AG09309 (cell line): ENCODE measurements around the gene C6orf47.

Experiments used
- DNase-seq: peaks from one replicate; pipeline ENCODE4 v3.0.0-alpha.2; 2010; ENCODE audit warnings: low read depth
- H3K4me3 ChIP-seq: 2 replicates; pipeline ENCODE4 v1.5.1; 2011; ENCODE audit warnings: mild to moderate bottlenecking, low read depth, low read length, moderate library complexity; ENCODE audit not compliant: control insufficient read depth
- TF ChIP-seq, protein P1 (sequence below): IDR thresholded peaks from 2 replicates; pipeline ENCODE4 v1.5.1; 2011; ENCODE audit warnings: mild to moderate bottlenecking, low read depth, low read length, inconsistent platforms; ENCODE audit not compliant: insufficient read depth, control insufficient read depth; ENCODE audit errors: missing control alignments

Gene C6orf47

DNA sequence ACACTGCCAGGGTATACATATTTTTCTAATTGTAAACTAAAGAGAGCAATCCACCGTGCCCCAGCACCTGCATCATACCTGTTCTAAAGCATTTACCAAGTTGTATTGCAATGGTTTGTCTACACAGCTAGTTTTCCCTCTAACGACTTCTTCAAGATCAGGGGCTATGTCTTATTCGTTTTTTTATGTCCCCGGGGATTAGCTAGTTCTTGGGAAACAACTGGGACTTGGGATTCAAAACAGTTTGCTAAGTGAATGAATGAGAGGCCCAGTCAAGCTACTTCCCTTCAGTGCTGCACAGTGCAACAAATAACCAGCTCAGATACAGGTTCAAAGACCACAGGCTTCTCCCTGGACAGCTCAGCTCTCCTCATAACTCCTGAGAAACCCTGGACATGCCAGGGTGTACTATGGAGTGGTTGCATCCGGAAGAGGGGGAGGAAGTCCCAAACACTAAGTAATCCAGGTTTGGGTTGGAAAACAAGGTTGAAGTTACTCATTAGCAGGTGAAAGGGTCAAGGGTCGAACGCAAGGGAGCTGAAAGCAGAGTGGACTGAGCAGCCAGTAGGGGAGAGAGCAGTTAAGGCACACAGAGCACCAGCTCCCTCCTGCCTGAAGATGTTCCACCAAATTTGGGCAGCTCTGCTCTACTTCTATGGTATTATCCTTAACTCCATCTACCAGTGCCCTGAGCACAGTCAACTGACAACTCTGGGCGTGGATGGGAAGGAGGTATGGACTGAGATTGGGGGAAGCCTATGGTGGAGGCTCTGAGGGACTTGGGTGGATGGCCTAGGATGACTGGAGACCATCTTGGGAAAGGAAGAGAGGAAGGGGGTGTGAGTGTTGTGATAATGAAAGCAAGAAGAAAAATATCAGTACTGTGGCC, 5.0 kb downstream of the C6orf47 start, which contains the start of gene APOM:
Gene APOM (plus strand): TSS at position 546 of the 889 bp plus-strand sequence. CDS start 73 bp downstream, at position 619.
- TF ChIP-seq, protein P1, sequence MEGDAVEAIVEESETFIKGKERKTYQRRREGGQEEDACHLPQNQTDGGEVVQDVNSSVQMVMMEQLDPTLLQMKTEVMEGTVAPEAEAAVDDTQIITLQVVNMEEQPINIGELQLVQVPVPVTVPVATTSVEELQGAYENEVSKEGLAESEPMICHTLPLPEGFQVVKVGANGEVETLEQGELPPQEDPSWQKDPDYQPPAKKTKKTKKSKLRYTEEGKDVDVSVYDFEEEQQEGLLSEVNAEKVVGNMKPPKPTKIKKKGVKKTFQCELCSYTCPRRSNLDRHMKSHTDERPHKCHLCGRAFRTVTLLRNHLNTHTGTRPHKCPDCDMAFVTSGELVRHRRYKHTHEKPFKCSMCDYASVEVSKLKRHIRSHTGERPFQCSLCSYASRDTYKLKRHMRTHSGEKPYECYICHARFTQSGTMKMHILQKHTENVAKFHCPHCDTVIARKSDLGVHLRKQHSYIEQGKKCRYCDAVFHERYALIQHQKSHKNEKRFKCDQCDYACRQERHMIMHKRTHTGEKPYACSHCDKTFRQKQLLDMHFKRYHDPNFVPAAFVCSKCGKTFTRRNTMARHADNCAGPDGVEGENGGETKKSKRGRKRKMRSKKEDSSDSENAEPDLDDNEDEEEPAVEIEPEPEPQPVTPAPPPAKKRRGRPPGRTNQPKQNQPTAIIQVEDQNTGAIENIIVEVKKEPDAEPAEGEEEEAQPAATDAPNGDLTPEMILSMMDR = no peak
- no peak for DNase-seq

DNA sequence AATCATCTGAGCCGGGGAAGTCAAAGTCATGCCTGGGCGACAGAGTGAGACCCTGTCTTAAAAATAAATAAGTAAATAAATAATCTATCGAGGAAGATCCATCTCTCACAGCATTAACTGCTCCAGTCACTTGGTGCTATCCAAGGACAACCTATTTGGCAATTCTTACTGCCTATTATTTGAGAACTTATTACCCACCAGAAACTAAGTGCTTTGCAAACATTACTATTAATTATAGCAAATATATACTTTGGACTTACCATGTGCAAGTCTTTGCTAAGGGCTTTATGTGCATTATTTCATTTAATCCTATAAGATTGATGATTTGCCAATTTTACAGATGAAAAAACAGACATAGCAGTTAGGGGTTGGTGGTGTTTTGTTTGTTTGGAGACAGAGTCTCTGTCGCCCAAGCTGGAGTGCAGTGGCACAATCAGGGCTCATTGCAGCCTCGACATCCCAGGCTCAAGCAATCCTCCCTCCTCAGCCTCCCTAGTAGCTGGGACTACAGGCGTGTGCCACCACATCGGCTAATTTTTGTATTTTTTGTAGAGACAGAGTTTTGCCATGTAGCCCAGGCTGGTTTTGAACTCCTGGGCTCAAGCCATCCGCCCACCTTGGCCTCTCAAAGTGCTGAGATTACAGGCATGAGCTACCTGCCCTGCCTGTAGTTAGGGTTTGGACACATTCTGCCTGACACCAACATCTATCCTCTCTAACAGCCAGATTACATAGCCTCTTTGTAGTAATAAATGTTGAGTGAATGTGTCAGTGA, 5.8 kb downstream of the C6orf47 start:
- TF ChIP-seq, protein P1 = no peak
- no peak for DNase-seq
- H3K4me3 ChIP-seq = no peak overlapping the region

More for the DNA sequence above, 5.0 kb downstream of the C6orf47 start, which contains the start of gene APOM:
- no peak within 1 kb of the TSS for H3K4me3 ChIP-seq

DNA sequence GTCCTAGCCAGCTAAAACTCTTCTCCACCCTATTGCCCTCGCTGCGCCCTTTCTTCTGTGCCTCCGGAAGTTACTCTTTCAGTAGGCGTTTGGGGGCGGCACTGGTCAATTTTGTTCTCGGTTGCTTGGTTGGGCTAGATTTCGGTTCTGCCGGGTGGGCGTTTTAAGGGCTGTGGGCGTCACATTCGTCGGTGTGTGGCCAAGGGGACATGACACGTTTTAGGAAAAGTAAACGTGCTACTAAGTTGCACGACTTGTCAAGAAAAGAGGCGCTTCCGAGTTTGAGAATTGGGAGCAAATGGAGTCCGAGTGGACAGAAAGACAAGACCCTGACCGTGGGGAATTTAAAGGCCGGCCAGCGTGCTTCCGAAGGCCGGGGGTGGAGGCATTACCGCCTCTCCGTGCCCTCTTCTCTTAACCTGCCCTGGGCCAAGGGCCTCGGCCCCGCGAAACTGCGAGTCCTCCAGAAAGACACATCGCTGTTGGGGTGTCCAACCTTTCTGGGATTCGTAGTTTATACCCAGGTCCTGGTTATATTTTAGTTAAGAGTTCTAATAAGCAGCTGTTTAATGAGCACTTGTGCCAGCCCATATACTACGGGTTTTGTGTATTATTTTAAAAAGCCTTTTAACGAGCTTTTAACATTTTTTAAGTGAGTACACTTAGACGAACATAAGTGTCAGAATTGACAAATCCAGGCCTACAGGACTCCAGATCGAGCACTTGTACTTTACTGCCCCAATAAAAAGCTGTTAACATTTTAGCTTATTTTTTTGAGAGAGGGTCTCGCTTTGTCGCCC, 7.5 kb downstream of the C6orf47 start:
- DNase-seq = peak; percentile 68
- TF ChIP-seq, protein P1 = no peak
- peak overlapping the region; percentile 89 for H3K4me3 ChIP-seq

DNA sequence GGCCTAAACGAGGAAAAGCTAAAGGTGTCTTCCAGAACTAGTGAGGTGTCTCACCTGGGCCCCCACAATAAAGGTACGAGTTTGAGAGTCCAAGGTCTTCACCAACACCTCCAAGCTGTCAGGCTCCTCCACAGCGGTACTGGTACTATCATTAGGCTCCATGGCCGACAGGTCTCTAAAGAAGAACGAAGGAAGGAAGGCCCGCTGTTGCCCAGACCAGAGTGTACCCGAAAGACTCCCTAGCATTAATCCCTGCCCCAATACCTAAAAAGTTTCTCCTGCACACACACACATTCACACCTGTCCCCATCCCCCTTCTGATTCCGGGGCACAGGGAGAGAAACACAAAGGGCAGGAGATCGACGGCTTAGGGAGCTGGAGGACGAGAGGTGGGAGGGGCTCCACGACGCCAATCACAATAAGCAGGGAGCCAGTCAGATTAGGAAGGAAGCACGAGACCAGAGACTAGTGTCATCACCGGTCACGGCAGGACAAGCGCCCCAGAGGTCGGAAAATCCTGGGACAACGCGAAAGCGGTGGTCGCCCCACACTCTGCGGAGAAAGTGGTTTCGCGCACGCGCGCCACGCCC, 8.9 kb downstream of the C6orf47 start:
- TF ChIP-seq, protein P1 = no peak
- H3K4me3 ChIP-seq = peak overlapping the region; percentile 89
- peak; percentile 35 for DNase-seq

DNA sequence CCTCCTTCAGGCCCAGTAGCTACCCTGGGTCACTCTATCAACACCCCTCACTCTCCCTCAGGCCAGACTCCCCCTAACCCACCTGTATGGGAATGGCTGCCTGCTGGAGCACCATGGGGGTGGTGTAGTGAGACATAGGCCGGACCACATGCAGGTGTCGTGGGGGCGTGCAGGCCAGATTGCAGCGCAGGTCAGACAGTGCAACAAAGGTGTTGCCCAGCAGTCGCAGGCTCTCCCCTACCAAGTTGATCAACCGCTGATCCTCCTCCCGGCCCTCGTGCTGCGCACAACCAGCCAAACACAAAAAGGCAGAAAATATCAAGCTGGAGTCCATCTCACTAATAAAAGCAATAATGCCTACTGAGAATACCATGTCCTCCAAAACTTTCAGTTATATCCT, 15.3 kb downstream of the C6orf47 start:
- no peak overlapping the region for H3K4me3 ChIP-seq
- TF ChIP-seq, protein P1 = no peak
- no peak for DNase-seq
